GM12891 (cell line): ENCODE measurements around the gene PCSK6.

Experiments used
- POLR2A ChIP-seq: IDR thresholded peaks from 2 replicates; pipeline ENCODE4 v1.6.1; 2011; ENCODE audit warnings: low read depth, low read length, control low read depth
- POLR2AphosphoS5 ChIP-seq: IDR thresholded peaks from 2 replicates; pipeline ENCODE4 v1.6.1; 2011; ENCODE audit warnings: low read depth, low read length, control low read depth
- SPI1 ChIP-seq: IDR thresholded peaks from 2 replicates; pipeline ENCODE4 v1.6.1; 2011; ENCODE audit warnings: low read depth, low read length, control low read depth
- TAF1 ChIP-seq: IDR thresholded peaks from 2 replicates; pipeline ENCODE4 v1.6.1; 2011; ENCODE audit warnings: low read depth, low read length, control low read depth

DNA sequence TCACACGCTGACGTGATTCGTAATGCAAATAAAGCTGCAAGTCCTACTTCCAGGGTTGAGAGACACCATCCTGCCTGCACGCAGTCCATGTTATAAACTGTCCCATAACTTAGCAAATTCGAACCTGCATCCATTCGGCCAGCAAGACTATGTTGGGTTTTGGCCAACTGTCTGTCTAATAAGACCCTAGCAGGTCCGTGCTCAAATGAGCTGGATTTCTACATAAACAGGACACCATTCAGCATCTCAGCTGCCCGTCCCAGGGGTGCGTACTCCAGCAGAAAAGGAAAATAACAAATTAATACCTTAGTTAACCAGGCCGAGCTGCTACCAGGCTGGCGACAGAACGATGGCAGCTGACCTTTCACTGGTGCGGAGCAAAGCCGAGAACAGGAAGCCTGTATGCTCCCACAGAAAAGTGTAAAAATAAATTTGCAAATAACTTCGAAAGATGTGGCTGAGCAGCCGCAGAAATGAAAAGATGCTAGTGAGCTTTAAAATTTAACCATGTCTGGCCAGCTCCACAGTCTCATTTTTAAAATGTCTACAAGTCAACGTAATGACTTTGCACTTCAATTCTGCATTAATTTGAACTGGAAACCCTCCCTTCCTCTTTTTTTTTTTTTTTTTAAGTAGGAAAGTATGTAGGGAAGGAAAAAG lies 97.4 kb downstream of the PCSK6 start:
- TF ChIP-seq POLR2A (no peak), TAF1 (no peak), POLR2AphosphoS5 (no peak), SPI1 (no peak)
